Stimulated activated naive CD4-positive, alpha-beta T cell (primary cell): ENCODE results near the gene CPT2.
A peak's percentile ranks its signal among the peaks of the same experiment; 100 is the strongest.

Experiments used
- DNase-seq, 6 experiments: peaks; one replicate each; lab custom pipeline; 2025; lab: John Stamatoyannopoulos, UW

Gene CPT2

GRCh38 chr1:53196485-53197290 is at the start of gene CPT2:
CPT2 (plus strand) TSS chr1:53196824; CDS start chr1:53196944, 120 bp downstream.
- peak; percentile 78 to 88 (median 84) for DNase-seq

DNA sequence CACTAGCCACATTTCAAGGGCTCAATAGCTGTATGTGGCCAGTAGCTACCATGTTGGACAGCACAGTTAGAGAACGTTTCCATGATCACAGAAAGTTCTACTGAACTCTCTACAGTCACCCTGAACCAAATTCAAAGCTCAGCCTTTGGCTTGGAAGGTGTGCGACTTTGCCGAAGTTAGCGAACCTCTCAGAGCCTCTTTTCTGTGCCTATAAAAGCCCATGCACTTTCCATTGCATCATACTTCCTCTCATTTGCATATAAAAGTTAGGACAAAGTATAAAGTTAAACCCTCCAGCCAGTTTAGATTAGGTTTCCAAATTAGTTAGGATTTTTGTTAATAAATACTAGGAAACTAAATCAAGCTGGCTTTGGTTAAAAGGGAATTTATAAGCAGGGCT is 49.5 kb upstream of the CPT2 start:
- no peak for DNase-seq

- DNase-seq = no peak
These were observed 48.5 kb upstream of the CPT2 start for GRCh38 chr1:53148123-53148522.

DNA sequence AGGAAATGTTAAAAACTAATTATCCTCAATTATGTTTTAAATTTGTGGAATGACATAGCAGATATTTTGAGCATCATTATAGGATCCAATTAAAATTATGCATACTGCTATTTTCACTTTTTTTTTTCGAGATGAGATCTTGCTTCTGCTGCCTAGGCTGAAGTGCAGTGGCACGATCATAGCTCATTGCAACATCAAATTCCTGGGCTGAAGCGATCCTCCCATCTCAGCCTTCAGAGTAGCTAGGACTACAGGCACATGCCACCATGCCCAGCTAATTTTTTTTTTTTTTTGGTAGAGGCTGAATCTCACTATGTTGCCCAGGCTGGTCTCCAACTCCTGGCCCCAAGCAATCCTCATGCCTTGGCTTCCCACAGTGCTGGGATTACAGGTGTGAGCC is 42.9 kb upstream of the CPT2 start:
- DNase-seq = no peak

DNA sequence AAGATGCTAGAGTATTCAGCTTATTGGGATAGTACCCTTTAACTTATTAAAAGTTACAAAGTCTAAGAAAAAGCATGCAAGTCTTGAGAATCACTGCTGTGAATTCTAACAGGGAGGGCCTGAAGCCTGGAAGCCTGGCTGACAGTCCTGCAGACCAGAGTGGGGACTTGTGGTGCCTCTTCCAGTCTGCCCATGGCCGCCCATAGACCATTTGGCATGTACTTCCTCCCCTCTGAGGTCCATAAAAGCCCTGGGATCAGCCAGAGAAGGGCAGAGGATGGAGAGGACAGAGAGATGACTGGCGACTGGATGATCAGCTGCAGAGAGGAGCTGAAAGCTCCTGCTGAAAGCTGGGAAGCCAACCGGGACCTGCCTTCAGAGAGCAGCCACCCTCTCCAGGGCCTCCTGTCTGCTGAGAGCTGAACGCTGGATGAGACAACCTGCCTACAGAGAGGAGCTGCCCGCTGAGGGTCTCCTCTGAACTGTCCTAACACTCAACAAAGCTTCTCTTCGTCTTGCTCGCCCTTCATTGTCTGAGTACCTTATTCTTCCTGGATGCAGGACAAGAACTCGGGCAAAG is 41.7 kb upstream of the CPT2 start:
- no peak for DNase-seq

DNA sequence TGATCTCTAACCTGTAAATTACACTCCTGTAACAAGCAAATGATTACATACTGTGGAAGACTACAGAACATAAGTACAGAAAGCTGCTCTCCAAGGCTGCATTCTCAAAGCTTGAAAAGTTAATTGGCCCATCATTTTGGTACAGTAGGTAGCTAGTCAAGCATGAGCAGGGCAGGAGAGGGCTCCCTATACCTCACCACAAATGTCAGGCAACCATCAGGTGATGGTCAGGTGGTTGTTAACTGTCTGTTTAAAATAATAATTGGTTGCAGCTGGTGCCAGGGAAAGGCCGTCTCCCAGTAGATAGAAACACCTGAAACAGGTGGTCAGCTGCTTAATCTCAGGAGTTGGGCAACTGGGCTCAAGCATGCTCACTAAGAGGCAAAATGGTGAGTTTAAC is 41.1 kb upstream of the CPT2 start:
- no peak for DNase-seq

DNA sequence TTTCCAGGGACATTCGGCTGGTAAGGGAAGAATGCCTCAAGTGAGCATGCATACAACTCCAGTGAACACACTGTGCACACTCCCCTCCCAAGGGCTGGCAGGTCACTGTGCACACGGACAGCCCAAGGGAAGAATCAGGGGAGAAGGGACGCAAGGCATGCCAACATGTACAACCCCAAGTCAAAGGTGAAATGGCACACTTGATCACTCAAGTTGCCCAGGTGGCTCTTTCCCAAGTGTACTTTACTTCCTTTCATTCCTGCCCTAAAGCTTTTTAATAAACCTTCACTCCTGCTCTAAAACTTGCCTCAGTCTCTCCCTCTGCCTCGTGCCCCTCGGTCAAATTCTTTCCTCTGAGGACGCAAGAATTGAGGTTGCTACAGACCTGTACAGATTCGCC is 40.7 kb upstream of the CPT2 start:
- no peak for DNase-seq

GRCh38 chr1:53156783-53157182 is 39.8 kb upstream of the CPT2 start:
- no peak for DNase-seq

GRCh38 chr1:53158900-53159299 is 37.7 kb upstream of the CPT2 start:
- DNase-seq = no peak

GRCh38 chr1:53160924-53161378 is 35.7 kb upstream of the CPT2 start:
- no peak for DNase-seq

DNA sequence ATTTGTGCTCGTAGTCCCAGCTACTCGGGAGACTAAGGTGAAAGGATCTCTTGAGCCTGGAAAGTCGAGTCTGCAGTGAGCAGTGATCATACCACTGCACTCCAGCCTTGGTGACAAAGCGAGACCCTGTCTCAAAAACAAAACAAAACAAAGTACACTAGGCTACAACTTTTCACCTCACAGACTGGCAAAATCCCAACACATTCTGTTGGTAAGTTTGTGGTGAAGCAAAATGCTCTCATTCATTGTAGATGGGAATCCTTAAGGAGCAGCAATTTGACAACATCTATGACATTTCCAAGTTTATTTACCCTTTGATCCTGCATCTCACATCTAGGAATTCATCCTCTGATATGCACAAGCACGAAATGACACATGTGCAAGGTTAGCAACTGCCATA is 34.0 kb upstream of the CPT2 start:
- no peak for DNase-seq

DNA sequence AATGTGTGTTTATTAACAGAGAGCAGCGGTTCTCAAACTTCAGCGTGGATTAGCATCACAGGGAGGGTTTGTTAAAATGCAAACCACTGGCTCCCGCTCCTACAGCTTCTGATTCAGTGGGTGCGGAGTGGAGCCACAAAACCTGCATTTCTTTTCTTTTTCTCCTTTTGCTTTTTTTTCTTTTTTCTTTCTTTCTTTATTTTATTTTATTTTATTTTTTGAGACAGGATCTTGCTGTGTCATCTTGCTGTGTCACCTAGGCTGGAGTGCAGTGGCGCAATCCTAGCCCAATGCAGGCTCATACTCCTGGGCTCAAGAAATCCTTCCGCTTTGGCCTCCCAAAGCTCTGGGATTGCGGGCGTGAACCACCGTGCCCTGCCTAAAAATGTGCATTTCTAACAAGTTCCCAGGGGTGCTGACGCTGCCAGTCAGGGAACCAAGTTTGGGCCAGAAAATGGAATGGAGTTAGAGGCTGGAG is 33.3 kb upstream of the CPT2 start:
- no peak for DNase-seq

GRCh38 chr1:53165408-53165961 is 31.1 kb upstream of the CPT2 start:
- DNase-seq = no peak

GRCh38 chr1:53166366-53166765 is 30.3 kb upstream of the CPT2 start:
- no peak for DNase-seq

DNA sequence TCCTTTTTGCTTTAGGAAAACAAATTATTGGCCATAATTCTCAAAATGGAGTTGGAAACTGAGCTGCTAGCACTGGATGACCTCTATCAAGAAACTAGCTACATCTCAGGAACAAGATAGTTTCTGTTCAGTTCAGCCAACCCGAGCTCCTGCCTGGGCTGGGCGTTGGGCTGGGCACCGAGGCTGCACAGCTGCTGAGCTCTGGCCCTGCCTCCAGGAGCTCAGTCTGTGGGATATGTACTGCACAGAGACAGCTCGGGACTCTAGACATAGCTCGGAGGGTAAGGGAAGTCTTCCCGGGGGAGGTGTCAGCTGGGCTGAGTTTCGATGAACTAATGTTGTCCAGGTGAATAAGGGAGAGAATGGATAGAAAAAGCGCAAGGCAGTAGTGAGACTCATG is 29.7 kb upstream of the CPT2 start:
- no peak for DNase-seq

GRCh38 chr1:53172426-53173128 is 24.0 kb upstream of the CPT2 start:
- no peak for DNase-seq

DNA sequence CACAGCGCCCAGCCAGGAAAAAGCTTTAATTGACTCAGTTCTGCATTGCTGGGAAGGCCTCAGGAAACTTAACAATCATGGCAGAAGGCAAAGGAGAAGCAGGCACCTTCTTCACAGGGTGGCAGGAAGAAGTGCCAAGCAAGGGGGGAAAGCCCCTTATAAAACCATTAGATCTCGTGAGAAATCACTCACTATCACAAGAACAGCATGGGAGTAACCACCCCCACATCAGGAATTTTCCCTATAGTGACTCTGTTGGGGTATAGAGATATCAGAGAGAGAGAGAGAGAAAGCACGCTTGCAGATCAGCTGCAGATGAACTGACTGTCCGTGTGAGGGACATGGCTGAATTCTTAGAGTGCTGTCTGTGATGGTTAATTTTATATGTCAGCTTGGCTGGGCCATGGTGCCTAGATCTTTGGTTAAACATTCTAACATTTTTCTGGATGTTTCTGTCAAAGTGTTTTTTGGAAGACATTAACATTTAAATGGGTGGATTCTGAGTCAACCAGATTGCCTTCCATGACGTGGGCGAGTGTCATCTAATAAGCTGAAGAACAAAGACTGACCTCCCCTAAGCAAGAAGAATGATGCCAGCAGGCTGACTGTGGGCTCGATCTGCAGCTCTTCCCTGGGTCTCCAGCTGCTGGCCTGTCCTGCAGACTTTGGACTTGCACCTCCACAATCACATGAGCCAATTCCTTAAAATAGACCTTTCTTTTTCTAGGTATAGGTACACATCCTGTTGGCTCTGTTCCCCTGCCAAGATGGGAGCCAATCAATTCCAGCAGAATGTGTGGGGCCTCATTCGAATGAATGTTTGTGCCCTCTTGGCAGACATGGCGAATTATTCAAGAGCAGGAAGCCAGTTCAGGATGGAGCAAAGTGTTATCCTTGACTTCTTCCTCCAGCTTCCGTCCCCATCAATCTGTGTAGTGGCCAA is 21.4 kb upstream of the CPT2 start:
- no peak for DNase-seq

GRCh38 chr1:53176452-53177208 is 20.0 kb upstream of the CPT2 start:
- no peak for DNase-seq

DNA sequence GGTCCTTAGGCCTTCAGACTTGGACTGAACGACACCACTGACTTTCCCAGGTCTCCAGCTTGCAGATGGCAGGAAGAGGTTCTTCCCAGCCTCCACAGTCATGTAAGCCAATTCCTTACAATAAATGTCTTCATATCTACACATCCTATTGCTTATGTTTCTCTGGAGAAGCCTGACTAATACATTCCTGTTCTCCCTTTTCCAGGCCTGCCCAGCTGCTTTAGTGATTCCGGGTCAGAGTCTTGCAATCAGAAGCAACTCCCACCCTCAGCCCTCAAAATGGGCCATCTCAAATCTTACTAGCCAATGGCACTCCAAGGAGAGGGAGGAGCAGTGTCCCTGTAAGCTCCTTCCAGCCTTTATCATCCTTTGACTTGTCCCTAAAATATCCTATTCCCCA is 16.4 kb upstream of the CPT2 start:
- DNase-seq = no peak

DNA sequence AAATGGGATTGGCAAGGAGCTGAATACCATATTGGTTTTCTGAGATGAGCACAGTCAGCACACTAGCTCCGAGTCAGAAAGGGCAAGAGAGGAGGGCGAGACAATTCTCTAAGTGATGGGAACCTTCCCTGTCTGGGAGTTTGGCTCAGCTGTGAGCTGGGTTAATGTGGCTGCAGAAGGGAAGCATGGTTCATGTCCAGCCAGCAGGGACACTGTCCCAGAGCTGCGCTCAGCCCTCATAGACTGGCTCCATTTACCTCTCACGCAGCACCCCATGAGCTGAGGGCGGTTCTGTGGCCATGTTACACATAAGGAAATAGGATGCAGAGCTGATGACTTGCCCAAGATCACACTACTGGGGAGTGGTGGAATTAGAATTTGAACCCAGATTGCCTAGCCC is 15.7 kb upstream of the CPT2 start:
- DNase-seq = no peak

- DNase-seq = peak; percentile 41 to 78 (median 59)
These were observed 14.5 kb upstream of the CPT2 start for GRCh38 chr1:53182111-53182593.
